GM23338 (cell line): ENCODE measurements around the gene CST3. TPM values are rescaled to one million over a fixed set of nuclear protein-coding genes. Genes with fewer than 3 reads are reported as not detected.

Experiments used
- ATAC-seq: fragments of 200-7000 bp; cut with Tn5 transposase; 3 replicates; pipeline ENCODE4 v1.9.1; 2020
- DNase-seq: peaks from one replicate; pipeline ENCODE4 v3.0.0-alpha.2; 2015; ENCODE audit warnings: low spot score
- H2AFZ ChIP-seq: fragments of 200-600 bp; sonication (generic); 2 replicates; pipeline ENCODE4 v1.8.0; 2016; ENCODE audit warnings: antibody characterized with exemption, mild to moderate bottlenecking, moderate library complexity
- H3F3A ChIP-seq: fragments of 200-600 bp; sonication (generic); replicated peaks from 2 replicates; pipeline ENCODE4 v1.8.0; 2017; ENCODE audit warnings: antibody characterized with exemption, mixed run types, low read depth
- H3K27ac ChIP-seq: fragments of 200-600 bp; sonication (generic); 2 replicates; pipeline ENCODE4 v1.6.1; 2016; ENCODE audit warnings: low read depth
- H3K27me3 ChIP-seq: fragments of 200-600 bp; sonication (generic); 2 replicates; pipeline ENCODE4 v1.8.0; 2016; ENCODE audit warnings: mild to moderate bottlenecking, mixed run types, moderate library complexity; ENCODE audit not compliant: insufficient read depth
- H3K36me3 ChIP-seq: fragments of 200-600 bp; sonication (generic); 2 replicates; pipeline ENCODE4 v1.8.0; 2016; ENCODE audit warnings: mild to moderate bottlenecking; ENCODE audit not compliant: insufficient read depth
- H3K4me1 ChIP-seq: fragments of 200-600 bp; sonication (generic); 2 replicates; pipeline ENCODE4 v1.8.0; 2016; ENCODE audit warnings: mild to moderate bottlenecking, moderate library complexity; ENCODE audit not compliant: insufficient read depth
- H3K4me2 ChIP-seq: fragments of 200-600 bp; sonication (generic); 2 replicates; pipeline ENCODE4 v1.7.1; 2017; ENCODE audit warnings: mixed run types
- H3K4me3 ChIP-seq: fragments of 200-600 bp; sonication (generic); 2 replicates; pipeline ENCODE4 v1.6.1; 2016; ENCODE audit warnings: mixed run types
- H3K79me2 ChIP-seq: fragments of 200-600 bp; sonication (generic); replicated peaks from 2 replicates; pipeline ENCODE4 v1.8.0; 2017; ENCODE audit warnings: mild to moderate bottlenecking; ENCODE audit not compliant: insufficient read depth
- H3K9me2 ChIP-seq: fragments of 200-600 bp; sonication (generic); 2 replicates; pipeline ENCODE4 v1.8.0; 2017; ENCODE audit not compliant: insufficient read depth
- H4K20me1 ChIP-seq: fragments of 200-600 bp; sonication (generic); replicated peaks from 2 replicates; pipeline ENCODE4 v1.8.0; 2017; ENCODE audit warnings: mild to moderate bottlenecking; ENCODE audit not compliant: insufficient read depth
- H3K27ac Mint-ChIP-seq: 2 replicates; pipeline ENCODE4 v1.8.0; 2020; ENCODE audit warnings: inconsistent platforms, mild to moderate bottlenecking, moderate library complexity, mixed read lengths
- H3K27me3 Mint-ChIP-seq: 3 replicates; pipeline ENCODE4 v1.8.0; 2022; ENCODE audit warnings: low read depth, mild to moderate bottlenecking, moderate library complexity, mixed read lengths, inconsistent platforms; ENCODE audit not compliant: insufficient read depth, poor library complexity
- H3K36me3 Mint-ChIP-seq: 3 replicates; pipeline ENCODE4 v1.8.0; 2021; ENCODE audit warnings: low read depth, mild to moderate bottlenecking, inconsistent platforms, moderate library complexity, mixed read lengths
- H3K4me1 Mint-ChIP-seq: 3 replicates; pipeline ENCODE4 v1.8.0; 2020; ENCODE audit warnings: mild to moderate bottlenecking, inconsistent platforms, mixed read lengths
- H3K4me3 Mint-ChIP-seq: 3 replicates; pipeline ENCODE4 v1.8.0; 2021; ENCODE audit warnings: moderate library complexity, mild to moderate bottlenecking, inconsistent platforms, mixed read lengths
- H3K9me3 Mint-ChIP-seq: 3 replicates; pipeline ENCODE4 v1.8.0; 2020; ENCODE audit warnings: moderate library complexity, mild to moderate bottlenecking, inconsistent platforms, mixed read lengths
- EZH2 ChIP-seq: fragments of 200-600 bp; sonication (generic); IDR thresholded peaks from one replicate; pipeline ENCODE4 v1.8.0; 2017; ENCODE audit warnings: antibody characterized with exemption, mild to moderate bottlenecking, low read depth; ENCODE audit not compliant: unreplicated experiment
- STAT1 ChIP-seq: IDR thresholded peaks from one replicate; pipeline ENCODE4 v1.6.1; 2016; ENCODE audit warnings: antibody characterized with exemption; ENCODE audit not compliant: unreplicated experiment
- ZNF114 ChIP-seq: fragments of 250-450 bp; sonication (Bioruptor Pico); IDR thresholded peaks from 2 replicates; pipeline ENCODE4 v1.5.0; 2020; ENCODE audit warnings: mild to moderate bottlenecking, moderate library complexity
- polyA plus RNA-seq: library from polyadenylated mRNA; unstranded; fragments of >200 nt; fragmentation: Nextera tagmentation; extraction: Ambion mirVana; gene quantifications from 2 replicates; pipeline ENCODE4 v1.2.1, GENCODE V29; 2016
- total RNA-seq: library from RNA; depleted of rRNA; stranded (reverse); fragments of >200 nt; shearing (Covaris generic); gene quantifications from 2 replicates; pipeline ENCODE4 v1.2.3, GENCODE V29; 2014
- TF ChIP-seq, protein P1 (sequence below): IDR thresholded peaks from 2 replicates; pipeline ENCODE4 v1.6.1; 2016; ENCODE audit warnings: antibody characterized with exemption
- TF ChIP-seq, protein P2 (sequence below): fragments of 250-450 bp; sonication (Bioruptor Pico); IDR thresholded peaks from 2 replicates; pipeline ENCODE4 v1.5.0; 2020; ENCODE audit warnings: mild to moderate bottlenecking, moderate library complexity

Gene CST3
- total and polyA plus RNA-seq, 2 experiments from 2014 or later = 51.8 to 71.5 TPM

DNA sequence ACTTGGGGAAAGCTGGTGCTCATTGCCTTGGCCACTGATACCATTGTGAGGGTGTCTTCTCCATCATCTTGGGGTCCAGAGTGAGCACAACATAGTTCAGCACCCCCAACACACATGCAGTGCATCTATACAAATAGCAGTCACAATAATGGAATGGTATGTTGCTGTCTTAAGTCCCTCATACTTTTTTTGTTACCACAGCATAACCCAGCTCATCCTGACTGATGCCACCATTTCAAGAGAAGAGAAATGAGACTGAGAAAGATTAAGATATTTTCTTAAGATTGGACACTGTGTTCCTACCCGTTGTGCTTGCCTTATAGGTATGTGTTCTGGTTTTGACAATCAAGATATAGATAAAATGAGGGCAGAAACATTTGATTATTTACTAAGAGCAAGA is 35.5 kb upstream of the CST3 start:
- Histone ChIP-seq H3K27me3 (no peaks in the 10 kb centered on the region), H3K9me2 (0 out of 2 replicates have a peak, but pooled peaks cover 3% of the 10 kb centered on the region), H4K20me1 (no peaks in the 10 kb centered on the region), H3K79me2 (no peaks in the 10 kb centered on the region), H3K36me3 (no peaks in the 10 kb centered on the region), H2AFZ (no peak overlapping the region), H3K4me2 (no peak overlapping the region), H3K27ac (no peak overlapping the region), H3F3A (no peaks in the 10 kb centered on the region), H3K4me3 (no peak overlapping the region), H3K4me1 (no peaks in the 10 kb centered on the region)
- Mint-ChIP-seq H3K4me1 (no peaks in the 10 kb centered on the region), H3K36me3 (no peaks in the 10 kb centered on the region), H3K27me3 (no peaks in the 10 kb centered on the region), H3K27ac (no peak overlapping the region), H3K9me3 (no peaks in the 10 kb centered on the region), H3K4me3 (no peak overlapping the region)
- TF ChIP-seq, protein P1, sequence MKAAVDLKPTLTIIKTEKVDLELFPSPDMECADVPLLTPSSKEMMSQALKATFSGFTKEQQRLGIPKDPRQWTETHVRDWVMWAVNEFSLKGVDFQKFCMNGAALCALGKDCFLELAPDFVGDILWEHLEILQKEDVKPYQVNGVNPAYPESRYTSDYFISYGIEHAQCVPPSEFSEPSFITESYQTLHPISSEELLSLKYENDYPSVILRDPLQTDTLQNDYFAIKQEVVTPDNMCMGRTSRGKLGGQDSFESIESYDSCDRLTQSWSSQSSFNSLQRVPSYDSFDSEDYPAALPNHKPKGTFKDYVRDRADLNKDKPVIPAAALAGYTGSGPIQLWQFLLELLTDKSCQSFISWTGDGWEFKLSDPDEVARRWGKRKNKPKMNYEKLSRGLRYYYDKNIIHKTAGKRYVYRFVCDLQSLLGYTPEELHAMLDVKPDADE = no peak
- TF ChIP-seq ZNF114 (CRISPR knock-in tag) (no peak), STAT1 (no peak)
- TF ChIP-seq, protein P2, sequence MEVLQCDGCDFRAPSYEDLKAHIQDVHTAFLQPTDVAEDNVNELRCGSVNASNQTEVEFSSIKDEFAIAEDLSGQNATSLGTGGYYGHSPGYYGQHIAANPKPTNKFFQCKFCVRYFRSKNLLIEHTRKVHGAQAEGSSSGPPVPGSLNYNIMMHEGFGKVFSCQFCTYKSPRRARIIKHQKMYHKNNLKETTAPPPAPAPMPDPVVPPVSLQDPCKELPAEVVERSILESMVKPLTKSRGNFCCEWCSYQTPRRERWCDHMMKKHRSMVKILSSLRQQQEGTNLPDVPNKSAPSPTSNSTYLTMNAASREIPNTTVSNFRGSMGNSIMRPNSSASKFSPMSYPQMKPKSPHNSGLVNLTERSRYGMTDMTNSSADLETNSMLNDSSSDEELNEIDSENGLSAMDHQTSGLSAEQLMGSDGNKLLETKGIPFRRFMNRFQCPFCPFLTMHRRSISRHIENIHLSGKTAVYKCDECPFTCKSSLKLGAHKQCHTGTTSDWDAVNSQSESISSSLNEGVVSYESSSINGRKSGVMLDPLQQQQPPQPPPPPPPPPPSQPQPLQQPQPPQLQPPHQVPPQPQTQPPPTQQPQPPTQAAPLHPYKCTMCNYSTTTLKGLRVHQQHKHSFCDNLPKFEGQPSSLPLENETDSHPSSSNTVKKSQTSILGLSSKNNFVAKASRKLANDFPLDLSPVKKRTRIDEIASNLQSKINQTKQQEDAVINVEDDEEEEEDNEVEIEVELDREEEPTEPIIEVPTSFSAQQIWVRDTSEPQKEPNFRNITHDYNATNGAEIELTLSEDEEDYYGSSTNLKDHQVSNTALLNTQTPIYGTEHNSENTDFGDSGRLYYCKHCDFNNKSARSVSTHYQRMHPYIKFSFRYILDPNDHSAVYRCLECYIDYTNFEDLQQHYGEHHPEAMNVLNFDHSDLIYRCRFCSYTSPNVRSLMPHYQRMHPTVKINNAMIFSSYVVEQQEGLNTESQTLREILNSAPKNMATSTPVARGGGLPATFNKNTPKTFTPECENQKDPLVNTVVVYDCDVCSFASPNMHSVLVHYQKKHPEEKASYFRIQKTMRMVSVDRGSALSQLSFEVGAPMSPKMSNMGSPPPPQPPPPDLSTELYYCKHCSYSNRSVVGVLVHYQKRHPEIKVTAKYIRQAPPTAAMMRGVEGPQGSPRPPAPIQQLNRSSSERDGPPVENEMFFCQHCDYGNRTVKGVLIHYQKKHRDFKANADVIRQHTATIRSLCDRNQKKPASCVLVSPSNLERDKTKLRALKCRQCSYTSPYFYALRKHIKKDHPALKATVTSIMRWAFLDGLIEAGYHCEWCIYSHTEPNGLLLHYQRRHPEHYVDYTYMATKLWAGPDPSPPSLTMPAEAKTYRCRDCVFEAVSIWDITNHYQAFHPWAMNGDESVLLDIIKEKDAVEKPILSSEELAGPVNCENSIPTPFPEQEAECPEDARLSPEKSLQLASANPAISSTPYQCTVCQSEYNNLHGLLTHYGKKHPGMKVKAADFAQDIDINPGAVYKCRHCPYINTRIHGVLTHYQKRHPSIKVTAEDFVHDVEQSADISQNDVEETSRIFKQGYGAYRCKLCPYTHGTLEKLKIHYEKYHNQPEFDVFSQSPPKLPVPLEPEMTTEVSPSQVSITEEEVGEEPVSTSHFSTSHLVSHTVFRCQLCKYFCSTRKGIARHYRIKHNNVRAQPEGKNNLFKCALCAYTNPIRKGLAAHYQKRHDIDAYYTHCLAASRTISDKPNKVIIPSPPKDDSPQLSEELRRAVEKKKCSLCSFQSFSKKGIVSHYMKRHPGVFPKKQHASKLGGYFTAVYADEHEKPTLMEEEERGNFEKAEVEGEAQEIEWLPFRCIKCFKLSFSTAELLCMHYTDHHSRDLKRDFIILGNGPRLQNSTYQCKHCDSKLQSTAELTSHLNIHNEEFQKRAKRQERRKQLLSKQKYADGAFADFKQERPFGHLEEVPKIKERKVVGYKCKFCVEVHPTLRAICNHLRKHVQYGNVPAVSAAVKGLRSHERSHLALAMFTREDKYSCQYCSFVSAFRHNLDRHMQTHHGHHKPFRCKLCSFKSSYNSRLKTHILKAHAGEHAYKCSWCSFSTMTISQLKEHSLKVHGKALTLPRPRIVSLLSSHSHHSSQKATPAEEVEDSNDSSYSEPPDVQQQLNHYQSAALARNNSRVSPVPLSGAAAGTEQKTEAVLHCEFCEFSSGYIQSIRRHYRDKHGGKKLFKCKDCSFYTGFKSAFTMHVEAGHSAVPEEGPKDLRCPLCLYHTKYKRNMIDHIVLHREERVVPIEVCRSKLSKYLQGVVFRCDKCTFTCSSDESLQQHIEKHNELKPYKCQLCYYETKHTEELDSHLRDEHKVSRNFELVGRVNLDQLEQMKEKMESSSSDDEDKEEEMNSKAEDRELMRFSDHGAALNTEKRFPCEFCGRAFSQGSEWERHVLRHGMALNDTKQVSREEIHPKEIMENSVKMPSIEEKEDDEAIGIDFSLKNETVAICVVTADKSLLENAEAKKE (CRISPR knock-in tag) = no peak
- DNase-seq (no peak), ATAC-seq (no peak)

DNA sequence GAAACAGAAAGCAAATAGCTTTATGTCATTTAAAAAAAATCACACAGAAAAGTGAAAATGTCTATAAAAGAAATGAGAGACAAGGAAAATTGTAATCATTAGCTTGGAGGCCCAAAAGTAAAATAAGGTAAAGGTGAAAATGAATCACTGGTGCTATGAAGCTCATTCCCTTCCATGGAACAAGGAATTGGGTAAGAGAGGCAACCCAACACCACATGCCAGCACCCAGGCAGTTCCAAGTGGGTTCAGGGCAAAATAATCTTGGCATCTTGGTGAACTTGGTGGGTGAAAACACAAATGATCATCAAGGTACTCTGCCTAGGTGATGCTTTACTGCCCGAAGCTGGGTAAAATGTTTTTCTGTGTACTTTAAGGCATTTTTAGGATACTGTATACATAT is 34.4 kb upstream of the CST3 start:
- H4K20me1 ChIP-seq = no peaks in the 10 kb centered on the region
- Mint-ChIP-seq H3K27ac (no peak overlapping the region), H3K4me1 (no peaks in the 10 kb centered on the region), H3K9me3 (no peaks in the 10 kb centered on the region), H3K27me3 (no peaks in the 10 kb centered on the region), H3K4me3 (no peak overlapping the region), H3K36me3 (no peaks in the 10 kb centered on the region)
- no peaks in the 10 kb centered on the region for H3K36me3 ChIP-seq
- no peak for ATAC-seq
- H3F3A ChIP-seq = no peaks in the 10 kb centered on the region
- no peak overlapping the region for H3K4me2 ChIP-seq
- H3K27me3 ChIP-seq = no peaks in the 10 kb centered on the region
- H3K9me2 ChIP-seq = 0 out of 2 replicates have a peak, but pooled peaks cover 3% of the 10 kb centered on the region
- no peak overlapping the region for H3K4me3 ChIP-seq
- no peak overlapping the region for H3K27ac ChIP-seq
- H3K4me1 ChIP-seq = no peaks in the 10 kb centered on the region
- H2AFZ ChIP-seq = no peak overlapping the region
- no peak for DNase-seq
- no peaks in the 10 kb centered on the region for H3K79me2 ChIP-seq
- TF ChIP-seq, protein P2 (CRISPR knock-in tag) = no peak
- TF ChIP-seq ZNF114 (CRISPR knock-in tag) (no peak), EZH2 (no peak)
